ENCODE data around the gene SND1. TPM values are rescaled to one million over a fixed set of nuclear protein-coding genes. Genes with fewer than 3 reads are reported as not detected.
A peak's percentile ranks its signal among the peaks of the same experiment; 100 is the strongest.

SND1 gene
- total and polyA plus RNA-seq, 5 donors from 2014 or later: 84.4 to 121 (median 86.9) TPM

GRCh38 chr7:127976056-127976737, 324.2 kb downstream of the SND1 start:
- H3K27me3 Mint-ChIP-seq: no peaks in the 10 kb centered on the region
- no peaks in the 10 kb centered on the region for H3K4me1 ChIP-seq (ENCODE audit: control insufficient read depth, insufficient read depth, low read length, poor library complexity, severe bottlenecking)
- H3K4me1 Mint-ChIP-seq: peaks cover 4 to 16% (median 10%) of the 10 kb centered on the region in 4 donors
- ATAC-seq (ENCODE audit: low read depth in 2 of 2): no peak
- H3K9me3 ChIP-seq (ENCODE audit: control insufficient read depth in 2 of 2, low read length in 2 of 2): peaks cover 8 to 12% of the 10 kb centered on the region in 2 experiments
- H3K36me3 ChIP-seq (ENCODE audit: control insufficient read depth, insufficient read depth, low read length): peaks cover 18% of the 10 kb centered on the region
- H3K27me3 ChIP-seq (ENCODE audit: control insufficient read depth, insufficient read depth, low read length): no peaks in the 10 kb centered on the region
- peaks cover 59% of the 10 kb centered on the region for H3K36me3 Mint-ChIP-seq
- no peak overlapping the region for H3K27ac Mint-ChIP-seq
- H3K4me3 Mint-ChIP-seq: no peak overlapping the region
- no peak overlapping the region for H3K27ac ChIP-seq (ENCODE audit: insufficient read depth, low read length, poor library complexity, severe bottlenecking)
- H3K9me3 Mint-ChIP-seq: peaks cover 0 to 23% (median 9%) of the 10 kb centered on the region in 7 donors
- no peak for DNase-seq
- no peak overlapping the region for H3K4me3 ChIP-seq (ENCODE audit: low read depth, low read length)

DNA sequence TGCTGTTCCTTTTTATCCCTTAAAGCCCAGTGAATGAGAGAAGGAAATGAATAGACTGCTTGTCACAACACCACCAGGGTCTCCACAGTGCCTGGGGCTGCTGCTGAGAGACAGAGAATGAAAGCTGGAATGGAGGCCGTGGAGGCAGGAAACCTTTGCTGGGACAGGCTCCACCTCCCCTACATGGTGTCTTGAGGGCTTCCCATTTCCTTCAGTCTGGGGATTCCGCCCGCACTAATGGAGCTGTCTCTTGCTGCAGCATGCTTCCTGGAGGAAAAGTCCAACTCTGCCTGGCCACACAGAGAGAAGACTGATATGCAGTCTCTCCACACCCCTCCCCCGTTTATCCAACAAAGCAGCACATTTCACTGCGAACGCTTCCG, 324.7 kb downstream of the SND1 start:
- Mint-ChIP-seq H3K27me3 (no peaks in the 10 kb centered on the region), H3K4me3 (no peak overlapping the region), H3K36me3 (peaks cover 59% of the 10 kb centered on the region), H3K27ac (no peak overlapping the region), H3K4me1 (peaks cover 8 to 16% (median 13%) of the 10 kb centered on the region in 4 donors), H3K9me3 (peaks cover 0 to 23% (median 9%) of the 10 kb centered on the region in 7 donors)
- Histone ChIP-seq H3K27ac (ENCODE audit: insufficient read depth, low read length, poor library complexity, severe bottlenecking) (no peak overlapping the region), H3K36me3 (ENCODE audit: control insufficient read depth, insufficient read depth, low read length) (peaks cover 18% of the 10 kb centered on the region), H3K9me3 (ENCODE audit: control insufficient read depth in 2 of 2, low read length in 2 of 2) (peaks cover 8 to 12% of the 10 kb centered on the region in 2 experiments), H3K4me1 (ENCODE audit: control insufficient read depth, insufficient read depth, low read length, poor library complexity, severe bottlenecking) (no peaks in the 10 kb centered on the region), H3K4me3 (ENCODE audit: low read depth, low read length) (no peak overlapping the region), H3K27me3 (ENCODE audit: control insufficient read depth, insufficient read depth, low read length) (no peaks in the 10 kb centered on the region)
- no peak for ATAC-seq (ENCODE audit: low read depth in 2 of 2)
- no peak for DNase-seq

GRCh38 chr7:127978421-127978820, 326.4 kb downstream of the SND1 start:
- Mint-ChIP-seq H3K27me3 (no peaks in the 10 kb centered on the region), H3K9me3 (peaks cover 0 to 23% (median 9%) of the 10 kb centered on the region in 7 donors), H3K27ac (no peak overlapping the region), H3K4me3 (no peak overlapping the region), H3K4me1 (peaks cover 5 to 24% (median 15%) of the 10 kb centered on the region in 4 donors), H3K36me3 (peaks cover 56% of the 10 kb centered on the region)
- Histone ChIP-seq H3K4me3 (ENCODE audit: low read depth, low read length) (no peak overlapping the region), H3K27ac (ENCODE audit: insufficient read depth, low read length, poor library complexity, severe bottlenecking) (no peak overlapping the region), H3K36me3 (ENCODE audit: control insufficient read depth, insufficient read depth, low read length) (peaks cover 18% of the 10 kb centered on the region), H3K9me3 (ENCODE audit: control insufficient read depth in 2 of 2, low read length in 2 of 2) (peaks cover 8 to 12% of the 10 kb centered on the region in 2 experiments), H3K27me3 (ENCODE audit: control insufficient read depth, insufficient read depth, low read length) (no peaks in the 10 kb centered on the region), H3K4me1 (ENCODE audit: control insufficient read depth, insufficient read depth, low read length, poor library complexity, severe bottlenecking) (no peaks in the 10 kb centered on the region)
- no peak for ATAC-seq (ENCODE audit: low read depth in 2 of 2)
- no peak for DNase-seq

DNA sequence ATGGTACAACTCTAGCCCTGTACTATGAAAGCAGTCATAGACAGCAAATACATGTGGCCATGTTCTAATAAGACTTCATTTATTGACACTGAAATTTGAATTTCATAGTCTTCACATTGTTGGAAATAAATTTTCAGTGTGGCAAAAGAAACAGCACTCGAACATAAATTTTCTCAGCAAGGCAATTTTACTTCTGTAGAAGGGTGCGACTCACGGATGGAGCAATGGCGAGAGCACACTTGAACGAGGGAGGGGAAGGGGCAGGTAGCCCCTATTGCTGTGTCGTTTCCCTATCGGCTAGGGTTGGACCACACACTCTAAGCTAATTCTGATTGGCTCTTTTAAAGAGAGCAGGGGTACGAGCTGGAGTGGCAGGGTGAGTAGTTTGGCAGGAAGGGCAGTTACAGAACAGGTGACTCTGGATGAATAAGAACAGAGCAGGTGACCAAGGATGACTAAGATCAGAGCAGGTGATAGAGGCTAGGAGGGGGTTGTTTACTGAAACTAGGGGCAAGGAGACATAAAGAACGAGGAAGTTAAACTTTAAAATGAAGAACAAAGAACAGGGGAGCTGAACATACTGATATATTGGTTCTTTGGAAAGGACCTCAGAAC, 327.2 kb downstream of the SND1 start:
- Mint-ChIP-seq H3K9me3 (peaks cover 0 to 23% (median 9%) of the 10 kb centered on the region in 7 donors), H3K27ac (peak overlapping the region in 2 of 3 donors; percentile 23 to 37), H3K27me3 (no peaks in the 10 kb centered on the region), H3K36me3 (peaks cover 50% of the 10 kb centered on the region), H3K4me3 (no peak overlapping the region), H3K4me1 (peaks cover 5 to 24% (median 17%) of the 10 kb centered on the region in 4 donors)
- Histone ChIP-seq H3K36me3 (ENCODE audit: control insufficient read depth, insufficient read depth, low read length) (peaks cover 18% of the 10 kb centered on the region), H3K4me3 (ENCODE audit: low read depth, low read length) (no peak overlapping the region), H3K27me3 (ENCODE audit: control insufficient read depth, insufficient read depth, low read length) (no peaks in the 10 kb centered on the region), H3K9me3 (ENCODE audit: control insufficient read depth in 2 of 2, low read length in 2 of 2) (peaks cover 8 to 12% of the 10 kb centered on the region in 2 experiments), H3K4me1 (ENCODE audit: control insufficient read depth, insufficient read depth, low read length, poor library complexity, severe bottlenecking) (no peaks in the 10 kb centered on the region), H3K27ac (ENCODE audit: insufficient read depth, low read length, poor library complexity, severe bottlenecking) (no peak overlapping the region)
- no peak for DNase-seq
- no peak for ATAC-seq (ENCODE audit: low read depth in 2 of 2)

DNA sequence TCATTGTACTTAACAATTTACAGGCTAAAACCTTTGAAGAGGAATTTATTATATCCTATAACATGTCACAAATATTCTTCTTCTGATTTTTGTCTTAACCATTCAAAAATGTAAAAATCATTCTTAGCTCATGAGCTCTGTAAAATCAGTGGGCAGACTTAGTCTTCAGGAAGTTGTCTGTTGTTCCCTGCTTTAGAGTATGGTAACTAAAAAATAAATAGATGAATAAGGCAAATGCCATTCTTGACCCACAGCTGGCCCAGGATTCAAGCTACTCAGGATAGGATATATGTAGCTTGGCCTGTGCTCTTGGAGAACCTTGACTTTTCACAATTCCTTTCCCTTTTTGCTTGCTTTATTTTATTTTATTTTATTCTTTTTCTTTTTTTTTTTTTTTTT, 327.7 kb downstream of the SND1 start:
- H3K27ac Mint-ChIP-seq: no peak overlapping the region
- H3K36me3 Mint-ChIP-seq: peaks cover 45% of the 10 kb centered on the region
- no peak overlapping the region for H3K4me3 Mint-ChIP-seq
- H3K9me3 ChIP-seq (ENCODE audit: control insufficient read depth in 2 of 2, low read length in 2 of 2): peaks cover 8 to 12% of the 10 kb centered on the region in 2 experiments
- ATAC-seq (ENCODE audit: low read depth in 2 of 2): no peak
- H3K27me3 Mint-ChIP-seq: no peaks in the 10 kb centered on the region
- peaks cover 18% of the 10 kb centered on the region for H3K36me3 ChIP-seq (ENCODE audit: control insufficient read depth, insufficient read depth, low read length)
- H3K27ac ChIP-seq (ENCODE audit: insufficient read depth, low read length, poor library complexity, severe bottlenecking): no peak overlapping the region
- H3K4me3 ChIP-seq (ENCODE audit: low read depth, low read length): no peak overlapping the region
- H3K4me1 ChIP-seq (ENCODE audit: control insufficient read depth, insufficient read depth, low read length, poor library complexity, severe bottlenecking): no peaks in the 10 kb centered on the region
- peaks cover 0 to 23% (median 9%) of the 10 kb centered on the region in 7 donors for H3K9me3 Mint-ChIP-seq
- DNase-seq: no peak
- peaks cover 5 to 24% (median 16%) of the 10 kb centered on the region in 4 donors for H3K4me1 Mint-ChIP-seq
- no peaks in the 10 kb centered on the region for H3K27me3 ChIP-seq (ENCODE audit: control insufficient read depth, insufficient read depth, low read length)

GRCh38 chr7:127980901-127981300, 328.9 kb downstream of the SND1 start:
- Mint-ChIP-seq H3K9me3 (peaks cover 0 to 23% (median 9%) of the 10 kb centered on the region in 7 donors), H3K36me3 (peaks cover 38% of the 10 kb centered on the region), H3K27me3 (no peaks in the 10 kb centered on the region), H3K27ac (no peak overlapping the region), H3K4me3 (no peak overlapping the region), H3K4me1 (peaks cover 7 to 23% (median 16%) of the 10 kb centered on the region in 4 donors)
- ATAC-seq (ENCODE audit: low read depth in 2 of 2) (no peak), DNase-seq (no peak)
- Histone ChIP-seq H3K9me3 (ENCODE audit: control insufficient read depth in 2 of 2, low read length in 2 of 2) (peaks cover 8 to 12% of the 10 kb centered on the region in 2 experiments), H3K27me3 (ENCODE audit: control insufficient read depth, insufficient read depth, low read length) (no peaks in the 10 kb centered on the region), H3K4me3 (ENCODE audit: low read depth, low read length) (no peak overlapping the region), H3K27ac (ENCODE audit: insufficient read depth, low read length, poor library complexity, severe bottlenecking) (no peak overlapping the region), H3K4me1 (ENCODE audit: control insufficient read depth, insufficient read depth, low read length, poor library complexity, severe bottlenecking) (no peaks in the 10 kb centered on the region), H3K36me3 (ENCODE audit: control insufficient read depth, insufficient read depth, low read length) (peaks cover 18% of the 10 kb centered on the region)

DNA sequence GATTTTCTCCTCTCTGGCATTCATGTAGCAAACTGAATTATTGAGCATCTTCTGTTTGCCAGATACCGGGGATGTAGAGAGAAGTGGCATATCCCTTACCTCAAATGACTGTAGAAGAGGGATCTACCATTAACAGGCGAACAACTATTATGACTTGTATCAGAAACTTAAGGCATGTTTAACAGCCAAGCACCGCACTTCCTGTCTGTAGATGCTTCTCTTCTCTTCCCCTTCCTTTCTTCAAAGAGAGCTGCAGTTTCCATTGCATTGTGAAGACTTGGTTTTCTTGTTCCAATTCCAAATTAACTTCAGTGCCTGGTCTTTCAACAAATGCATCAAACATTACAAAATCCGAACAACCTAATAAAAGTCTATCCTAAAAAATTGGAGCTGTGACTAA, 330.0 kb downstream of the SND1 start:
- Mint-ChIP-seq H3K4me3 (no peak overlapping the region), H3K27ac (no peak overlapping the region), H3K27me3 (no peaks in the 10 kb centered on the region), H3K36me3 (peaks cover 33% of the 10 kb centered on the region), H3K9me3 (peaks cover 0 to 23% (median 9%) of the 10 kb centered on the region in 7 donors), H3K4me1 (peaks cover 13 to 23% (median 18%) of the 10 kb centered on the region in 4 donors)
- ATAC-seq (ENCODE audit: low read depth in 2 of 2) (no peak), DNase-seq (peak in 1 of 3 donors; percentile 23)
- H3K4me3 ChIP-seq (ENCODE audit: low read depth, low read length): no peak overlapping the region
- H3K27me3 ChIP-seq (ENCODE audit: control insufficient read depth, insufficient read depth, low read length): no peaks in the 10 kb centered on the region
- no peaks in the 10 kb centered on the region for H3K4me1 ChIP-seq (ENCODE audit: control insufficient read depth, insufficient read depth, low read length, poor library complexity, severe bottlenecking)
- peaks cover 11% of the 10 kb centered on the region for H3K36me3 ChIP-seq (ENCODE audit: control insufficient read depth, insufficient read depth, low read length)
- H3K27ac ChIP-seq (ENCODE audit: insufficient read depth, low read length, poor library complexity, severe bottlenecking): no peak overlapping the region
- peaks cover 8 to 12% of the 10 kb centered on the region in 2 experiments for H3K9me3 ChIP-seq (ENCODE audit: control insufficient read depth in 2 of 2, low read length in 2 of 2)
